Activated naive CD8-positive, alpha-beta T cell (primary cell): ENCODE results near the gene CABP1.

Source experiments
- H3K27ac Mint-ChIP-seq: one replicate; pipeline ENCODE4 v1.8.0; 2021; ENCODE audit warnings: mixed read lengths
- H3K27me3 Mint-ChIP-seq: one replicate; pipeline ENCODE4 v1.8.0; 2021; ENCODE audit warnings: mixed read lengths
- H3K36me3 Mint-ChIP-seq: one replicate; pipeline ENCODE4 v1.8.0; 2021; ENCODE audit warnings: mixed read lengths
- H3K4me1 Mint-ChIP-seq: one replicate; pipeline ENCODE4 v1.8.0; 2021; ENCODE audit warnings: low read depth, mixed read lengths
- H3K4me3 Mint-ChIP-seq: one replicate; pipeline ENCODE4 v1.8.0; 2021; ENCODE audit warnings: mild to moderate bottlenecking, mixed read lengths
- H3K9me3 Mint-ChIP-seq: one replicate; pipeline ENCODE4 v1.8.0; 2021; ENCODE audit warnings: low read depth, mixed read lengths

The CABP1 gene

DNA sequence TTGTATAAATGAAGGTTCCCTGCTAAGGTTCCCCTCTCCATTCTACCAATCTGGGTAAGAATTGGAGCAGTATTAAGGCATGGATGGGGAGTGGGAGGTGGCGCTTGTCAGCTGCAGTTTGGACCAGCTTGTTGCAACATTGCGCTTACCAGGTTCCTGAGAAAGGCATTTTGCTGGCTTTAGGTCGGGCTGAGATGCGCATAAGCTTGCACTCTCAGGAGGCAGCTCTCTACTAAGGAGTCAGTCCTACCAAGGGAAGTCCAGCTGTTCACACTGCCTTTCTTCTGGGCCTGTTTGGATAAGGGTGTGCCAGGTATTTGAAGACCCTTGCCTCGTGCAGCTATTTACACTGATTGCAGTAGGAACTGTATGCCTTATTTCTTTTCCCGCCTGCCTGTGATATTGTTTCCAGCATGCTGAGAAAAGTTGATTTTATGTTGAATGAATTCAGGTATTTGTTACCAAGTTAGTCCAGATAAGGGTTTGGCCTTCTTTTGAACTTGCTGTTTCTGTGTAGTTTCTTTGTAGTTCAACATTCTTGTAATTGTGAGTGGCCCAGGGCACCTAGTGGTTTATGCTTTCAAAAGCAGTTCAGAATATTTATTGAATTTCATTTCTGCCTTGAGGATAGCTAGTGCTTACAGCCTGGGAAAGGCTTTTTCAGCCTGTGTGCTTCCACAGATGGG, 49.1 kb downstream of the CABP1 start:
- Mint-ChIP-seq H3K36me3 (peaks cover 3% of the 10 kb centered on the region), H3K4me3 (peak overlapping the region; percentile 96), H3K27ac (no peak overlapping the region)

DNA sequence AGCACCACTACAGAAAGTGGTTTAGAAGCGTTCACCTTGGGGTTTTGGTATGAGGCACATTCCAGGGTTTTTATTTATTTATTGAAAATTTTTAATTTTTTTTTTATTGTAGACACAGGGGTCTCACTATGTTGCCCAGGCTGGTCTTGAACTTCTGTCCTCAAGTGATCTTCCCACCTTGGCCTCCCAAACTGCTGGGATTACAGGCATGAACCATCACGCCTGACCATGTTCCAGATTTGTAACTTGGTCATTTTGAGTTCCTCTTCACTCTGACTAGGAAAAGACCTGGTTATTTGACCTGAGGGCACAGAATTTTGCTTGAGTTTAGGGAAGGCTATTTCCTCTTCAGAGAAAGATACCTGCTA, 49.6 kb downstream of the CABP1 start:
- Mint-ChIP-seq H3K36me3 (peaks cover 8% of the 10 kb centered on the region), H3K9me3 (no peaks in the 10 kb centered on the region), H3K4me1 (peaks cover 52% of the 10 kb centered on the region)

More for the DNA sequence above, 49.1 kb downstream of the CABP1 start:
- no peaks in the 10 kb centered on the region for H3K9me3 Mint-ChIP-seq
- no peaks in the 10 kb centered on the region for H3K27me3 Mint-ChIP-seq
- H3K4me1 Mint-ChIP-seq, result peaks cover 52% of the 10 kb centered on the region

DNA sequence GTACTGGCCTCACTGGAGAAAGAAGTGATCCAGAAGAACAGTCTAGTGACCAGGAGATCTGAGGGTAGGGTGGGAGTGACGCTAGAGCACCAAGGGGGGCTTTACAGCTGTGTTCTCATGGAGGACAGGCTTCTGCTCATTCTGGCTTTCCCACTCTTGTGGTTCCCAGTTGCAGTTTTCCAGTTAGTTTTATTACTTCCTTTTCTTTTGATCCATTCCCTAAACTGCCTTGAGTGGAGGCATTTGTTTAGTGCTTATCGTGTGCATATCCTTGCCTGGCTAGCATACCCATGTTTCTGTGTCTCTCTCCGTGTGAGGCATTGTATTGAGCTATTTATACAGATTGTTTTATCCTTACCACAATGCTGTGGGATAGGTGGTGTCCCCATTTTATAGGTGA, 50.6 kb downstream of the CABP1 start:
- no peak overlapping the region for H3K4me3 Mint-ChIP-seq
- H3K9me3 Mint-ChIP-seq, result no peaks in the 10 kb centered on the region
- no peak overlapping the region for H3K27ac Mint-ChIP-seq
- H3K4me1 Mint-ChIP-seq, result peaks cover 52% of the 10 kb centered on the region
- peaks cover 9% of the 10 kb centered on the region for H3K36me3 Mint-ChIP-seq
- no peaks in the 10 kb centered on the region for H3K27me3 Mint-ChIP-seq

More for the DNA sequence above, 49.6 kb downstream of the CABP1 start:
- Mint-ChIP-seq H3K27ac (no peak overlapping the region), H3K4me3 (no peak overlapping the region), H3K27me3 (no peaks in the 10 kb centered on the region)

DNA sequence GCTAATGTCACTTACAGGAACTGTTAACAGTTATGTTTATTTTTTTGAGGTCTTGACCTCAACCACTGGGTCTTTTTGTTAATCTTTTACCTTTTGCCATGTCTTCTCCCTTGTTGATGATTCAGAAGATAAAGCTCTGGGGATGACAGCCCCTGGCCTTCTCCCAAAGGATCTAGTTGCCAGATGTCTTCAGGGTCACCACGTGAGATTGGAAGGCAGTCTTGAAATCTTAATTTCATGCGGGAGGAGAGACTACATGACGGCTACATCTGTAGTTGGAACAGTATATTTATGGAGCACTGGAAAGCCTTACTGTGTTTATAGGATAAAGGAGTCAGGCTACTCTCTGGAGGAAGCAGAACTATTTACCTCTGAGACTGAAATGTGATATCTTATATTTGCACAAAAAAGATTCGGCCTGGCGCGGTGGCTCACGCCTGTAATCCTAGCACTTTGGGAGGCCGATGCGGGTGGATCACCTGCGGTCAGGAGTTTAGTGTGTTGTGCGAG, 52.2 kb downstream of the CABP1 start:
- no peaks in the 10 kb centered on the region for H3K27me3 Mint-ChIP-seq
- no peak overlapping the region for H3K27ac Mint-ChIP-seq
- peaks cover 52% of the 10 kb centered on the region for H3K4me1 Mint-ChIP-seq
- peaks cover 12% of the 10 kb centered on the region for H3K36me3 Mint-ChIP-seq
- H3K4me3 Mint-ChIP-seq, result no peak overlapping the region
- no peaks in the 10 kb centered on the region for H3K9me3 Mint-ChIP-seq

DNA sequence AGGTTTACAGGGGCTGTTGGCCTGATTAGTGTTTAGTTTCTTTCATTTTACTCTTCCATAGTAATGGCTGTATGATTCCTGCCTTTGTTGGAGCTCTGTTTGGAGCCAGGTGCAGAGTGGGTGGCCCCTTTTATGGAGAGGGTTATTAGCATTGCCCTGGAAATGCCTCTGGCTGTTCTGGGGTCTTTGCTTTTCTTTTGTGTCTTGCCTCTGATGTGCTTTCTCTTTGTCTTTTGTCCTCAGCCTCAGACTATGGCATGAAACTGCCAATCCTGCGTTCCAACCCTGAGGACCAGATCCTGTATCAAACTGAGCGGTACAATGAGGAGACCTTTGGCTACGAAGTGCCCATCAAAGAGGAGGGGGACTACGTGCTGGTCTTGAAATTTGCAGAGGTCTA, 53.4 kb downstream of the CABP1 start:
- peaks cover 42% of the 10 kb centered on the region for H3K4me1 Mint-ChIP-seq
- H3K9me3 Mint-ChIP-seq, result no peaks in the 10 kb centered on the region
- H3K36me3 Mint-ChIP-seq, result peaks cover 12% of the 10 kb centered on the region
- H3K4me3 Mint-ChIP-seq, result no peak overlapping the region
- H3K27ac Mint-ChIP-seq, result no peak overlapping the region
- no peaks in the 10 kb centered on the region for H3K27me3 Mint-ChIP-seq

DNA sequence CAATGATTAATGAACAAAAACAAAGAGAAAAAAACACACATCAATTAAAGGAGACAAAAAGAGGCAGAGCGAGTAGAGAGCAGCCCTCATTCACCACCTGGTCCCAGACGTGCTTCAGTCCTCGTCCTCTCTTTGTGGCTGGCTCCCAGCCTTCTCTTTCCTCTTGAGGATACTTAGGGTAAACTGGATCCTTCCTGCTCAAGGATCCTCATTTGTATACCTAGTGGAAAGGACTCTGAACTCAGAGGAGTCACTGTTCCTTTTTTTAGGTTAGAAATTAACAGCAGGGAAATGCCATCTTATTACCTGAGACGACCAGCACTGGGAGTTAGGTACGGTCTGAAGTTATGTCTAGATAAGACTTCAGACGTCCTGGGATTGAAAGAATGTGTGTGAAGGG, 56.2 kb downstream of the CABP1 start:
- Mint-ChIP-seq H3K27ac (no peak overlapping the region), H3K9me3 (no peaks in the 10 kb centered on the region), H3K36me3 (peaks cover 15% of the 10 kb centered on the region), H3K4me1 (peaks cover 16% of the 10 kb centered on the region), H3K4me3 (no peak overlapping the region), H3K27me3 (no peaks in the 10 kb centered on the region)

DNA sequence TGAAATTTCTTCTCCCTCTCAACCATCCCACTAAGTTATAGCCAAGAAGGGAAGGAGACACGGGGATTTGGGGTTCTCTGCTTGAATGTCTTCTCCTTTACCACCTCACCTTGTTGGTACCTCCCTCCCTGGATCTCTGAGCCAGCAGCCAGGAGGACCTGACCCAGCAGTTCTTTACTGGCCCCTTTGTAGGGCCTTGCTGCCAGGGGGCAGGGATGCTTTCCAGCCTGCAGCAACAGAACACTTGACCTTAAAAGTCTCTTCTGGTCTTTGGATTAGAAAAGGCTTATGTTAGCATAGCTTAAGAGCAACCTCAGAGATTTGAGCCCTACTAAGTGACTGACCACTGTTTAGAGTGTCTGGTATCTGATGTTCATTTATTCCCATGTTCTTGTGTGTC, 56.9 kb downstream of the CABP1 start:
- no peak overlapping the region for H3K27ac Mint-ChIP-seq
- peaks cover 10% of the 10 kb centered on the region for H3K4me1 Mint-ChIP-seq
- no peak overlapping the region for H3K4me3 Mint-ChIP-seq
- no peaks in the 10 kb centered on the region for H3K27me3 Mint-ChIP-seq
- H3K9me3 Mint-ChIP-seq, result no peaks in the 10 kb centered on the region
- peaks cover 15% of the 10 kb centered on the region for H3K36me3 Mint-ChIP-seq

DNA sequence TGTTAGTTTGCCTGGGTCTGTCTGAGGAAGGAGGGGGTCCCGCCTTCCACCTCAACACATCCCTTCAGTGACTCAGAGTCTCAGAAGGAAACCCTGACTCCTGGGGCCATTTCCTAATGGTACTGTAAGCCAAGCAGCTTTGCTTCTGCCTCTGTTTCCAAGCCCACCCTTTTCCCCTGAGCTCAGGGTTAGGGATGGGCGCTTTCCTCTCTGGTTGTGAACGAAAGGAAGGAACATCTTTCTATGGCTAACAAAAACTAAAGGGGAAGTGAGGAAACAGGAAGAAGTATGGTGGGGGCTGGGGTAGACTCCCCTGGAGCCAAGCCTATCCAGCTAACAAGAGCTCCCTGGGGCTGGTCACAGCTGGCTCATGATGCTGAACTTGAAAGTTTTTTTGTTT, 58.2 kb downstream of the CABP1 start:
- no peaks in the 10 kb centered on the region for H3K27me3 Mint-ChIP-seq
- H3K4me3 Mint-ChIP-seq, result no peak overlapping the region
- H3K27ac Mint-ChIP-seq, result no peak overlapping the region
- H3K4me1 Mint-ChIP-seq, result peaks cover 2% of the 10 kb centered on the region
- no peaks in the 10 kb centered on the region for H3K9me3 Mint-ChIP-seq
- H3K36me3 Mint-ChIP-seq, result peaks cover 13% of the 10 kb centered on the region

DNA sequence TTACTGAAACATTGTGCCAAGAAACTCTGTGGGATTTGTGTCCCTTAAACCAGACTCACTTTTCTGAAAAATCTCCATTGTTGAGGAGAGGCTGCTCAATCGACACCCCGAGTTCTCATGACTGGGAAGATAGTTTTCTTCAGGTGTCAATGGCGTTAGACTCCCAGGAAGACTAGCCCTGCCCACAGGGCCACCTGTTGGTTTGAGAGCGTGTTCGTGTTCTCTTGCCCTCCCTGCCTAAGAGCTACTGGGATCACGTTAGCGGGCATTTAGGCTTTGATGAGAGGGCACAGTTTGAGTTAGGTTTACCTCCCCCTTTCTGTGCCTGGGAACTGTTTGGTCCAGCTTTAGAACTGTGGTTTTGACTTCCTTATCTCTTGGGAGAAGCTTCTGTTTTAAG, 59.1 kb downstream of the CABP1 start:
- Mint-ChIP-seq H3K27me3 (no peaks in the 10 kb centered on the region), H3K4me1 (no peaks in the 10 kb centered on the region), H3K9me3 (no peaks in the 10 kb centered on the region), H3K4me3 (no peak overlapping the region), H3K36me3 (peaks cover 12% of the 10 kb centered on the region), H3K27ac (no peak overlapping the region)

DNA sequence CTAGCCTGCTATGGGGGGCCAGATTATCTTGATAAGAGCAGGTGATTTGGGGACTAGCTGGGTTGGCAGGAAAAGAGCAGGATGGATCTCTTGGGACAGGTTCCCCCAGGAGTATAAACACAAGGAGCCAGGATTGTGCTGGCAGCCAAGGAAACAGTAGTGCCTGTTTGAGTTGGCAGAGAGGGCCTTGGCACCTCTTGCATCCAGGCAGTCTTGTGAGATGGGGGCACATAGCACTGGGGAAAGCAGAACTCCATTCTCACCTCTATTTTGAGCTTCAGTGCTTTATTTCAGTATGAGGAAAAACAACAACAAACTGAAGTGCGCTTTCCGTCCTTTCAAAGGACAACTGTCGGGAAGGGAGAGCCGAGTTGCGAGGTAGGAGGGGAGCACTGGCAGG, 60.5 kb downstream of the CABP1 start:
- Mint-ChIP-seq H3K4me1 (no peaks in the 10 kb centered on the region), H3K27me3 (no peaks in the 10 kb centered on the region), H3K4me3 (no peak overlapping the region), H3K27ac (peak overlapping the region; percentile 2), H3K9me3 (no peaks in the 10 kb centered on the region), H3K36me3 (peaks cover 6% of the 10 kb centered on the region)

DNA sequence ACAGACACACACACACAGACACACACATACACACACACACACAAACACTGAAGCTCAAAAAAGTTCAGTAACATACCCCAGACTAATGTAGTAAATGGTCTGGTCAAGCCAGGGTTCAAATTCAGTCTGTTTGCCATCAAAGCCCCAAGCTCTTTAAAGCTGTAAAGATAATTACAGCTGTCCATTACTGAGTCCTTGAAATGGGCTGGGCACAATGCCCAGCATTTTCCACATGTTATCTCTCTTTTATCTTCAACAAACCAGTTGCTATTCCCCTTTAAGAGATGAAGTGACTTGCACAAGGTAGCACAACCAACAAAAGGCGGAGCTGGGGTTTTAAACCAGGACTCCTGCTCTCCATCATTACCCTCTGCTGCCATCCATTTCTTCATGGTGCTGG, 62.2 kb downstream of the CABP1 start:
- Mint-ChIP-seq H3K9me3 (no peaks in the 10 kb centered on the region), H3K4me1 (no peaks in the 10 kb centered on the region), H3K27ac (no peak overlapping the region), H3K27me3 (no peaks in the 10 kb centered on the region), H3K36me3 (peaks cover 3% of the 10 kb centered on the region), H3K4me3 (no peak overlapping the region)

DNA sequence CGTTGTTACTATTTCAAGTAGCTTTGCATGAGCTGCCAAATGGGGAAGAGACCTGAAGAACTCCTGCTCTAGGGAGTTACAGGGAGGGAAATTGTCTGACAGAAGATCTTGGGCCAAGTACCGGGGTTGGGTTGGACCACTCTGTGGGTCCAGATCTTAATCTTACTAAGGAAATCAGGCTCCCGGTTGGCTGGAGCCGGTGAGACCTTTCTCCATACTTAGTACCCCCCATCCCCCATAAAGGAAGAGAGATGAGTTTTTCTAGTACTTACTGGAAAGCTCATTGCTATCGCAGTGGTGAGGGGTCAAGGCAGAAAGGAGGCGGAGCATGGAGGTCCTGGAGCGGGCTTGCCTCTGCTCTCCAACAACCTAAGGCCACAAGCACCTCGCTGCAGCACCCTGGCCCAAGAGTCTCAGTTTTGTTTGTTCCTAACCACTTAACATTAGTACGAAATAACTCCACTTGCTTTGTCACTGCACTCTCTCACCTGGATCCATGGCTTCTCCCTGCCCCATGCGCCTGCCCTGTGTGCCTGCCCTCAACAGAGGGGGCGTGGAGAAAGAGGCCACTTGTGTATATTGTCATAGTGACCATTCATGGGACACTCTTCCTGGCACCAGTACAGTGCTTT, 63.0 kb downstream of the CABP1 start:
- no peaks in the 10 kb centered on the region for H3K4me1 Mint-ChIP-seq
- peaks cover 3% of the 10 kb centered on the region for H3K36me3 Mint-ChIP-seq
- no peaks in the 10 kb centered on the region for H3K9me3 Mint-ChIP-seq
- H3K27ac Mint-ChIP-seq, result no peak overlapping the region
- H3K27me3 Mint-ChIP-seq, result no peaks in the 10 kb centered on the region
- H3K4me3 Mint-ChIP-seq, result no peak overlapping the region

DNA sequence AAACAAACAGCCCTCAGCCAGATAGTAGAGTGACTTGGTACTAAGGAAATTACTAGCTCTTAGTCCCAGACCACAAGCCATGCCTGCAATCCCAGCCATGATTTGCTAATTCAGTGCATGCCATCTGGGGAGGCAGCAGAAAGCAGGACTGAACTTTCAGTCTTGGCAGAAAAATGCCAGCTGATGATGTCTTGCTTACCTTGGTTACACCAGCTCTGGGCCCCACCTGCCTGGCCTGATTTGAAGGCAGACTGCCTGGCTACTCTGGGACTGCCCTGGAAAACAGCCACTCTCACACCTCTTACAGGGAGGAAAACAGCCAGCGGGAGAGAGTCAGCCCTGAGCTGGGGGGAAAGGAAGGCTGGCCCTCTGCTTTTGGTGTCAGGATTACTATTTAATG, 65.2 kb downstream of the CABP1 start:
- Mint-ChIP-seq H3K36me3 (no peaks in the 10 kb centered on the region), H3K9me3 (no peaks in the 10 kb centered on the region), H3K27me3 (no peaks in the 10 kb centered on the region), H3K27ac (no peak overlapping the region), H3K4me3 (no peak overlapping the region), H3K4me1 (peaks cover 7% of the 10 kb centered on the region)

DNA sequence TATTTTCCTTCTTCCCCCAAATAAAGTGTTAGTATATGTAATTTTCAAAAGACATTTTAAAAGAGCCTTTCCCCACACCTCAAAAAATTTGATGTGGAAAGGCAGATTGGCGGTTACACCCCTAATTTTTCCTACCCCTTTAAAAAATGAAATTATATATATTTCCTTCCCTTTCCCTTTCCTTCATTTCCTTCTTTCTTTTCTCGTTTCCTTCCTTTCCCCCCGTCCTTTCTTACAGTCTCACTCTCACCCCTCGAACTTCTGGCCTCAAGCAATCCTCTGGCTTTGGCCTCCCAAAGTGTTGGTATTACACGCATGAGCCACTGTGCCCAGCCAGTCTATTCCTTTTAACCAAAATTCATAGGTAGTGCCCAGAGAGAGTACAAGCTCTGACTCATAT, 65.6 kb downstream of the CABP1 start:
- H3K27me3 Mint-ChIP-seq, result no peaks in the 10 kb centered on the region
- no peak overlapping the region for H3K4me3 Mint-ChIP-seq
- H3K9me3 Mint-ChIP-seq, result no peaks in the 10 kb centered on the region
- H3K36me3 Mint-ChIP-seq, result no peaks in the 10 kb centered on the region
- H3K4me1 Mint-ChIP-seq, result peaks cover 7% of the 10 kb centered on the region
- no peak overlapping the region for H3K27ac Mint-ChIP-seq

DNA sequence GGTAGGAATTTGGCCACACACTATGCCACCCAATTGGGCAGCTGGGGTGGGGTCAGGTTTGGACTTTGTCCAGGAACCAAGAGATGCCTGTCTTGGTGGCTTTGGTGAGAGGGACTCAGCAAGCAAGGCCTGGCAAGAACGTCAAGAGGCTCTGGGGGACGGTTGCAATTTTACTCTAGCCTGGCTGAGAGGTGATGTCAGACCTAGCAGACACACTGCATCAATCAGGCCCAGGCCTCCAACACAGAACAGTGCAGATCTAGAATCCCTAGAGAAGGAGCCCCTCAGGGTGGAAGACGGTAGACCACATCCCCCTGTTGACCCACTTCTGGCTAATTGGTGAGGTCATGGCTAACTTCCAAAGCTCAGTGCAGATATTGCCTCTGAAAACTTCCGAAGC, 68.2 kb downstream of the CABP1 start:
- Mint-ChIP-seq H3K27me3 (no peaks in the 10 kb centered on the region), H3K27ac (no peak overlapping the region), H3K4me3 (peak overlapping the region; percentile 30)

More for the DNA sequence above, 68.2 kb downstream of the CABP1 start:
- Mint-ChIP-seq H3K36me3 (no peaks in the 10 kb centered on the region), H3K9me3 (no peaks in the 10 kb centered on the region), H3K4me1 (peaks cover 29% of the 10 kb centered on the region)
